ENCODE results near the gene PPEF1. TPM values are rescaled to one million over a fixed set of nuclear protein-coding genes. Genes with fewer than 3 reads are reported as not detected.

The PPEF1 gene
- total RNA-seq, 1 donor from 2014 or later, result 0.48 TPM

Other genes with a start within 250 kb of the PPEF1 start
- gene RS1, start 35.5 kb upstream of the PPEF1 start, total RNA-seq (ENCODE audit: insufficient read depth, low replicate concordance), result 0.24 TPM

Data from umbilical cord (tissue), 1 donor.